ENCODE measurements around the gene CDC42BPB. TPM values are rescaled to one million over a fixed set of nuclear protein-coding genes. Genes with fewer than 3 reads are reported as not detected.

Gene CDC42BPB
- total RNA-seq, 1 donor from 2014 or later, result 96.5 TPM

DNA sequence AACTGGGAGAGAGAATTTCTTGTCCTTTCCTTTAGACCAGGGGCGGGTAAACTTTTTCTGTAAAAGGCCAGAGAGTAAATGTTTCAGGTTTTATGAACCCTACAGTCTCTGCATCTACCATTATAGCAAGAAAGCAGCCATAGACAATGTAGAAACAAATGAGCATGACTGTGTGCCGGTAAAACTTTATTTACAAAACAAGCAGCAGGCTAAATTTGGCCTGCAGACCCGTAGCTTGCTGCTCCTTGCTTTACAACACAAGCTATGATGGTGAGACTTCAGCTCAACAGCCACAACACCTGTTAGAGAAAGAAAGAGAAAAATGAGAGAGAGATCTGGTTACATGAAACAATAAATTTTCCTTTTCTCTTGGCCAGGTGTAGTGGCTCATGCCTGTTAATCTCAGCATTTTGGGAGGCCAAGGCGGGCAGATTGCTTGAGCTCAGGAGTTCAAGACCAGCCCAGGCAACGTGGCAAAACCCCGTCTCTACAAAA lies 4.2 kb upstream of the CDC42BPB start:
- intact Hi-C loops (cut with DNase I), result no loop called here
- peak in 1 of 2 donors; percentile 1 for DNase-seq (ENCODE audit: low spot score in 2 of 2)
- TF ChIP-seq, protein P1, sequence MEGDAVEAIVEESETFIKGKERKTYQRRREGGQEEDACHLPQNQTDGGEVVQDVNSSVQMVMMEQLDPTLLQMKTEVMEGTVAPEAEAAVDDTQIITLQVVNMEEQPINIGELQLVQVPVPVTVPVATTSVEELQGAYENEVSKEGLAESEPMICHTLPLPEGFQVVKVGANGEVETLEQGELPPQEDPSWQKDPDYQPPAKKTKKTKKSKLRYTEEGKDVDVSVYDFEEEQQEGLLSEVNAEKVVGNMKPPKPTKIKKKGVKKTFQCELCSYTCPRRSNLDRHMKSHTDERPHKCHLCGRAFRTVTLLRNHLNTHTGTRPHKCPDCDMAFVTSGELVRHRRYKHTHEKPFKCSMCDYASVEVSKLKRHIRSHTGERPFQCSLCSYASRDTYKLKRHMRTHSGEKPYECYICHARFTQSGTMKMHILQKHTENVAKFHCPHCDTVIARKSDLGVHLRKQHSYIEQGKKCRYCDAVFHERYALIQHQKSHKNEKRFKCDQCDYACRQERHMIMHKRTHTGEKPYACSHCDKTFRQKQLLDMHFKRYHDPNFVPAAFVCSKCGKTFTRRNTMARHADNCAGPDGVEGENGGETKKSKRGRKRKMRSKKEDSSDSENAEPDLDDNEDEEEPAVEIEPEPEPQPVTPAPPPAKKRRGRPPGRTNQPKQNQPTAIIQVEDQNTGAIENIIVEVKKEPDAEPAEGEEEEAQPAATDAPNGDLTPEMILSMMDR (IDR thresholded peaks at IDR 0.05), result no peak

DNA sequence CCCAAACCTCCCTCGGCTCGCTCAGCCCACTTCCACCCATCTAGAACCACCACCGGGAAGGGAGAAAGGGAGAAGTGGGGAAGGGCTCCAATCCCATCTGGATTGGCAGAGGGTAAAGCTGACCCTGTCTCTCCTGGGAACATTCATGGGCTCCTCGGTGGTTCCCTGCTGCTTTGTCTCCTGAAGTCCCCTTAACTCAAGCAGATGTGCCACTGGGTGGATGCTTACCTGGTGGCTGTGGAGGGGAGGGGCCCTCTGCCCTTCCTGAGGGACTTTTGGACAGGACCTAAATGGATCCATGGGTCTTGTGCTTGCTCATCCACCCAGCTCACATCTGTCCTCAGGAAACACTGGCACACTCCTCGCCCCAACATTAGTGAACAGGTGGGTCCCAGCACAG lies 2.2 kb upstream of the CDC42BPB start:
- Histone ChIP-seq H3K27ac (no peak overlapping the region), H3K4me3 (no peak overlapping the region), H3K9me3 (no peaks in the 10 kb centered on the region), H3K27me3 (no peaks in the 10 kb centered on the region), H3K4me1 (peaks cover 6 to 20% of the 10 kb centered on the region in 2 donors), H3K36me3 (no peaks in the 10 kb centered on the region)
- TF ChIP-seq, protein P1 (IDR thresholded peaks at IDR 0.05), result no peak
- DNase-seq (ENCODE audit: low spot score in 2 of 2), result peak in 1 of 2 donors; percentile 48
- intact Hi-C loops (cut with DNase I), result loop anchor here (5.0 kb wide), 2 partner anchors 273 to 467 kb away; partner anchors contain the start of genes EIF5 and RCOR1

More for the DNA sequence above, 4.2 kb upstream of the CDC42BPB start:
- no peak overlapping the region for H3K4me3 ChIP-seq
- H3K9me3 ChIP-seq, result no peaks in the 10 kb centered on the region
- H3K27me3 ChIP-seq, result no peaks in the 10 kb centered on the region
- peaks cover 3 to 14% of the 10 kb centered on the region in 2 donors for H3K4me1 ChIP-seq
- H3K36me3 ChIP-seq, result no peaks in the 10 kb centered on the region
- H3K27ac ChIP-seq, result no peak overlapping the region

DNA sequence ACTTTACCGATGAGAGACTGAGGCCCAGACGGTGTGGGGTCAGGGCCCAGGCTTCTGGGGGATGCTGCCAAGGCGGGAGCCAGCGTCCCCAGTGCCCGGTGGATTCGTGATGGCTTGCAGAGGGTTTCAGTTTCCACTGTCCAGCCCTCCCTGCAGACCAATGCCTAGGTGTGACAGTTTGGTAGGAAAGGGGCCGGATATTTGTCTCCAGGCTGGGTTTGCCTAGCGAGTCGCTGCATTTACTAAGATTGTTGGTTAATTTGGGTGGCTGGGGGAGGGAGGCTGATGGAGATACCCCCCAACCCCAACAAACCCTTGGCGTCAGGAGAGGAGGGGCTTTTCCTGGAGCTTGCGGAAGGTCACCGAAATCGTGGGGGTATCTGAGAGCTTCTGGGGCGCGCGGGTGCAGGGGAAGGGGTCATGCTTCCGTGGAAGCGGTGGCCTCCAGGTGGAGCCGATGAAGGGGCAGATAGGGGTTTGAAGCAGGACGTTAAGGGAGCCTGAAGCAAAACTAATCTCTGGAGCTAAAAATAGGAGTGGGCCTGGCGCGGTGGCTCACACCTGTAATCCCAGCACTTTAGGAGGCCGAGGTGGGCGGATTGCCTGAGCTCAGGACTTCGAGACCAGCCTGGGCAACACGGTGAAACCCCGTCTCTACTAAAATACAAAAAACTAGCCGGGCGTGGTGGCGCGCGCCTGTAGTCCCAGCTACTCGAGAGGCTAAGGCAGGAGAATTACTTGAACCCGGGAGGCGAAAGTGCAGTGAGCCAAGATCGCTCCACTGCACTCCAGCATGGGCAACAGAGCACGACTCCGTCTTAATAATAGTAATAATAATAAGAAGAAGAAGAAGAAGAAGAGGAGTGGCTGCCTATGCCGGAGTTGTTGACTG lies 1.1 kb upstream of the CDC42BPB start:
- Histone ChIP-seq H3K27me3 (no peaks in the 10 kb centered on the region), H3K27ac (peak overlapping the region; percentile 76 to 80), H3K4me3 (peak overlapping the region; percentile 75 to 98), H3K36me3 (no peaks in the 10 kb centered on the region), H3K4me1 (peaks cover 6 to 20% of the 10 kb centered on the region in 2 donors), H3K9me3 (no peaks in the 10 kb centered on the region)
- TF ChIP-seq, protein P1 (IDR thresholded peaks at IDR 0.05), result no peak
- DNase-seq (ENCODE audit: low spot score in 2 of 2), result peak in 1 of 2 donors; percentile 71
- intact Hi-C loops (cut with DNase I), result loop anchor here (5.0 kb wide), 2 partner anchors 274 to 466 kb away; partner anchors contain the start of genes EIF5 and RCOR1

DNA sequence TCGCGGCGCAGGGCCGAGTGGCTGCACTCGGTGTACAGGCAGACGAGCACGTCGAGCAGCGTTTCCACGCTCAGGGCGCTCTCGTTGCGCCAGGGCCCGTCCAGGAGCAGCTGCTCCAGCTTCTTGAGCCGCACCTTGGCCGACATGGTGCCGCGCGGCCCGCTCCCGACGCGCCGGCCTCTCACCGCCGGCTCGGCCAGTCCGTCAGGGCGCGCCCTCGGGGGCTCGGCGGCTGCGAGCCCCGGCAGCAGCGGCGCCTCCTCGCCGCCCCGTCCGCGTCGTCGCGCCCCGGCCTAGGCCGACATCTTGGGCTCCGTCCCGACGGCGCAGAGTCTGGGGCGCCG lies 349 bp downstream of the CDC42BPB start:
- peak overlapping the region; percentile 92 to 93 for H3K27ac ChIP-seq
- H3K4me1 ChIP-seq, result peaks cover 6 to 20% of the 10 kb centered on the region in 2 donors
- no peaks in the 10 kb centered on the region for H3K36me3 ChIP-seq
- no peaks in the 10 kb centered on the region for H3K27me3 ChIP-seq
- DNase-seq (ENCODE audit: low spot score in 2 of 2), result peak in 1 of 2 donors; percentile 70
- intact Hi-C loops (cut with DNase I), result loop anchor here (1.0 to 5.0 kb wide), 3 partner anchors 18 to 465 kb away; partner anchors contain the start of genes EIF5 and RCOR1
- peak overlapping the region; percentile 73 to 98 for H3K4me3 ChIP-seq
- TF ChIP-seq, protein P1 (IDR thresholded peaks at IDR 0.05), result no peak
- H3K9me3 ChIP-seq, result no peaks in the 10 kb centered on the region

DNA sequence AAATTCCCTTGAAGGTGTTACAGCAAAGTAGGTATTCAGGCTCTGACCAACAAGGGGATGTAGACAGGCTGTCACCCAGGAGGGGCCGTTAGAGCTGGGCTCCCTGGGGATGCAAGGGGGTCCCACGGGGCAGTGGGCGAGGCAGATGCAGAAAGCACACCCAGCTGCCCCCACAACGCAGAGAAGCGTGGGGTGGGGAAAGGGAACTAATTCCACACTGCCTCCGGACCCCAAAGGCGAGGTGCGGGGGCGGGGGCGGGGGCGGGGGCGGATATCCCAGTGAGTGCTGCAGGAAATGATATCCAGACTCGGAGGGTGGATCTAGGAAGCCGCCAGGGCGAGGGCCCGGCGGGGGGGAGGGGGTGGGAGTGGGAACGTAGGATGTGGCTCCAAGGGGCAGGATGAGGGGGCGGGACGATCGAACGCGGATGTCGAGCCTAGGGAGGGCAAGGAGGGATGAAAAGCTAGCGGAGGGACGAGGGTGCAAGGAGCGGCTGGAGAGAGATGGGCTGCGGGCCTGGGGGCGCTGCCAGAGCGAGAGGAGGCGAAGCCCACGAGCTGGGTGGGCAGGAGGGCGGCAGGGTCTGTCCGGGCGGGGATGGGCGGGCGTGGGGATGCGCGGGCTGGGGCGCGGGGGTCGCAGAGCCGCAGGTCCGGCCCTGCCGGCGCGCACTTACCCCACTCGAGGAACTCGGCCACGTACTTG lies 874 bp downstream of the CDC42BPB start:
- peaks cover 6 to 20% of the 10 kb centered on the region in 2 donors for H3K4me1 ChIP-seq
- no peaks in the 10 kb centered on the region for H3K27me3 ChIP-seq
- peak overlapping the region; percentile 73 to 98 for H3K4me3 ChIP-seq
- no peaks in the 10 kb centered on the region for H3K9me3 ChIP-seq
- TF ChIP-seq, protein P1 (IDR thresholded peaks at IDR 0.05), result no peak
- H3K36me3 ChIP-seq, result no peaks in the 10 kb centered on the region
- peak in 1 of 2 donors; percentile 75 for DNase-seq (ENCODE audit: low spot score in 2 of 2)
- H3K27ac ChIP-seq, result peak overlapping the region; percentile 92 to 93
- intact Hi-C loops (cut with DNase I), result loop anchor here (1.0 to 5.0 kb wide), 3 partner anchors 19 to 464 kb away; partner anchors contain the start of genes EIF5 and RCOR1

Data from ascending aorta (tissue), 2 donors.